Measurements from ENCODE around the gene MDGA2. TPM values are rescaled to one million over a fixed set of nuclear protein-coding genes. Genes with fewer than 3 reads are reported as not detected.

The MDGA2 gene
- total RNA-seq, 1 donor, result not detected

DNA sequence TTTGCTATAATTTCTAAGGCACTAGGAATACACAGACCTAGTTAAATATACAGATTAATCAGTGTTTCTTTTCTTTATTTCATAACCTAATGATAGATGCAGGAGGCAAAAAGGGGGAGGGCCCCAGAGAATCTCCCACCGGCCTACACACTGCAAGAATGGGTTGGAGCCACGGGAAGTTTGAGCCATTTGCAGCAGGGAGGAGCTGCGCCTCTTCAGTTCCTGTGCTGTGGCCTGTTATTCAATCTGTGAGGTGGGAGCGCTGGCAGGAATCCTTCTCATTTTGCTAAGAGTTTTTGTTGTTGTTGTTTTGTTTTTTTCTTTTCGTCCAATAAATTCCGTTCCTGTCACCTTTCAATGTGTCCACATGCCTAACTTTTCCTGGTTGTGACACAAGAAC, 772.6 kb downstream of the MDGA2 start:
- Histone ChIP-seq H3K27me3 (ENCODE audit: insufficient read depth, low read length) (no peaks in the 10 kb centered on the region), H3K4me1 (ENCODE audit: insufficient read depth, low read length) (no peaks in the 10 kb centered on the region), H3K4me3 (ENCODE audit: low read length) (no peak overlapping the region), H3K9me3 (ENCODE audit: low read depth, low read length) (no peaks in the 10 kb centered on the region)

DNA sequence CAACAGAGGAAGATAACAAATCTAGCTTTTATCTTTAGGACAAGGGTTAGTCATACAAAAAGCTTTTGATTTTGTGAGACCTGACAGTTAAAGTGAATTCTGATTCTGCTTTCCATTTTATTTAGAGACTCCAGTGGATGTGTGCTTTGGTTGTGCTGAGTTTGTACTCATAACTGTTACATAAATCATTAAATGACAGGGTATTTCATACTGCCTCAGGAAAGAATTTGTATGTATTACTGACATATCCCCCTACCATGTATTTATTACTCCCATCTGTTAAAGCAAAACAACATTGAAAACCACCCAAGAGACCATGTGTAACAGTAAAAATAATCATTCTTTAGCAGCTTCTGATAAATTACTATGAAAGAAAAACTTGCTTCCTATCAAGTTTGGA, 780.9 kb downstream of the MDGA2 start:
- Histone ChIP-seq H3K9me3 (ENCODE audit: low read depth, low read length) (peaks cover 4% of the 10 kb centered on the region), H3K4me3 (ENCODE audit: low read length) (no peak overlapping the region), H3K4me1 (ENCODE audit: insufficient read depth, low read length) (no peaks in the 10 kb centered on the region), H3K27me3 (ENCODE audit: insufficient read depth, low read length) (no peaks in the 10 kb centered on the region)

- Histone ChIP-seq H3K27me3 (ENCODE audit: insufficient read depth, low read length) (no peaks in the 10 kb centered on the region), H3K4me1 (ENCODE audit: insufficient read depth, low read length) (no peaks in the 10 kb centered on the region), H3K9me3 (ENCODE audit: low read depth, low read length) (peaks cover 2% of the 10 kb centered on the region), H3K4me3 (ENCODE audit: low read length) (no peak overlapping the region)
Observed at GRCh38 chr14:46887144-46887543, 788.3 kb downstream of the MDGA2 start.

- no peak overlapping the region for H3K4me3 ChIP-seq (ENCODE audit: low read length)
- no peaks in the 10 kb centered on the region for H3K9me3 ChIP-seq (ENCODE audit: low read depth, low read length)
- no peaks in the 10 kb centered on the region for H3K27me3 ChIP-seq (ENCODE audit: insufficient read depth, low read length)
- H3K4me1 ChIP-seq (ENCODE audit: insufficient read depth, low read length), result no peaks in the 10 kb centered on the region
Observed at GRCh38 chr14:46885566-46885965, 789.8 kb downstream of the MDGA2 start.

GRCh38 chr14:46861753-46862152, 813.7 kb downstream of the MDGA2 start:
- Histone ChIP-seq H3K27me3 (ENCODE audit: insufficient read depth, low read length) (no peaks in the 10 kb centered on the region), H3K9me3 (ENCODE audit: low read depth, low read length) (no peaks in the 10 kb centered on the region), H3K4me3 (ENCODE audit: low read length) (no peak overlapping the region), H3K4me1 (ENCODE audit: insufficient read depth, low read length) (no peaks in the 10 kb centered on the region)

GRCh38 chr14:46840944-46841720, 834.3 kb downstream of the MDGA2 start:
- Histone ChIP-seq H3K9me3 (ENCODE audit: low read depth, low read length) (no peaks in the 10 kb centered on the region), H3K4me1 (ENCODE audit: insufficient read depth, low read length) (no peaks in the 10 kb centered on the region), H3K27me3 (ENCODE audit: insufficient read depth, low read length) (no peaks in the 10 kb centered on the region), H3K4me3 (ENCODE audit: low read length) (no peak overlapping the region)

DNA sequence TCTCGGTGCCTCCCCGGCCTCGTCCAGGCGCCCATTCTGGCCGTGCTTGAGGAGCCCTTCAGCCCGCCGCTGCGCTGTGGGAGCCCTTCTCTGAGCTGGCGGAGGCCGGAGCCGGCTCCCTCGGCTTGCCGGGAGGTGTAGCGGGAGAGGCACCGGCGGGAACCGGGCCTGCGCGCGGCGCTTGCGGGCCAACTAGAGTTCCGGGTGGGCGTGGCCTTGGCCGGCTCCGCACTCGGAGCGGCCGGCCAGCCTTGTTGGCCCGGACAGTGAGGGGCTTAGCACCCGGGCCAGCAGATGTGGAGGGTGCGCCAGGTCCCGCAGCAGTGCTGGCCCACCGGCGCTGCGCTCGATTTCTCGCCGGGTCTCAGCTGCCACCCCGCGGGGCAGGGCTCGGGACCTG, 855.1 kb downstream of the MDGA2 start:
- Histone ChIP-seq H3K4me3 (ENCODE audit: low read length) (no peak overlapping the region), H3K4me1 (ENCODE audit: insufficient read depth, low read length) (no peaks in the 10 kb centered on the region), H3K9me3 (ENCODE audit: low read depth, low read length) (no peaks in the 10 kb centered on the region), H3K27me3 (ENCODE audit: insufficient read depth, low read length) (no peaks in the 10 kb centered on the region)

GRCh38 chr14:46819117-46819516, 856.3 kb downstream of the MDGA2 start:
- Histone ChIP-seq H3K4me1 (ENCODE audit: insufficient read depth, low read length) (no peaks in the 10 kb centered on the region), H3K4me3 (ENCODE audit: low read length) (no peak overlapping the region), H3K27me3 (ENCODE audit: insufficient read depth, low read length) (no peaks in the 10 kb centered on the region), H3K9me3 (ENCODE audit: low read depth, low read length) (no peaks in the 10 kb centered on the region)

GRCh38 chr14:46818147-46818546, 857.3 kb downstream of the MDGA2 start:
- H3K4me3 ChIP-seq (ENCODE audit: low read length), result no peak overlapping the region
- no peaks in the 10 kb centered on the region for H3K27me3 ChIP-seq (ENCODE audit: insufficient read depth, low read length)
- no peaks in the 10 kb centered on the region for H3K9me3 ChIP-seq (ENCODE audit: low read depth, low read length)
- H3K4me1 ChIP-seq (ENCODE audit: insufficient read depth, low read length), result no peaks in the 10 kb centered on the region

DNA sequence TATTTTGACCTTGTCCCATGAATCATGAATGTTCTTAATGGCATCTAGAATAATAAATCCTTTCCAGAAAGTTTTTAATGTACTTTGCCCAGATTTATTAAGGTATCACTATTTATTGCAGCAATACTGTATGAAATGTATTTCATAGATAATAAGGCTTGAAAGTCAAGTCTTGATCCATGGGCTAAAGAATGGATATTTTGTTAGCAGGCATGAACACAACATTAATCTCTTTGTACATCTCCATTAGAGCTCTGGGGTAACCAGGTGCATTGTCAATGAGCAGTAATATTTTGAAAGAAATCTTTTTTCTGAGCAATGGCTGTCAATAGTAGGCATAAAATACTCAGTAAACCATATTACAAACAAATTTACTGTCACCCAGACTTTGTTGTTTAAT, 882.3 kb downstream of the MDGA2 start:
- H3K4me3 ChIP-seq (ENCODE audit: low read length), result no peak overlapping the region
- H3K4me1 ChIP-seq (ENCODE audit: insufficient read depth, low read length), result no peaks in the 10 kb centered on the region
- H3K9me3 ChIP-seq (ENCODE audit: low read depth, low read length), result peaks cover 7% of the 10 kb centered on the region
- H3K27me3 ChIP-seq (ENCODE audit: insufficient read depth, low read length), result no peaks in the 10 kb centered on the region
